K562 (cell line): ENCODE measurements around the gene FRG1. TPM values are rescaled to one million over a fixed set of nuclear protein-coding genes. Genes with fewer than 3 reads are reported as not detected.

Source experiments
- BCOR ChIP-seq: fragments of 450-650 bp; IDR thresholded peaks from 2 replicates; pipeline ENCODE4 v1.6.1; 2016
- BDP1 ChIP-seq: IDR thresholded peaks from 3 replicates; pipeline ENCODE4 v1.6.1; 2011; ENCODE audit not compliant: insufficient read length, insufficient read depth
- CHCHD3 ChIP-seq: fragments of 250-450 bp; sonication (Bioruptor Pico); IDR thresholded peaks from 2 replicates; pipeline ENCODE4 v2.1.2; 2022; ENCODE audit warnings: mild to moderate bottlenecking
- CHD2 ChIP-seq: IDR thresholded peaks from 2 replicates; pipeline ENCODE4 v1.6.1; 2011; ENCODE audit warnings: low read depth, low read length
- EZH2 ChIP-seq: IDR thresholded peaks from 2 replicates; pipeline ENCODE4 v1.6.1; 2012; ENCODE audit warnings: low read depth, mild to moderate bottlenecking, inconsistent platforms, low read length, borderline replicate concordance
- FOXJ2 ChIP-seq: fragments of 200-800 bp; sonication (Bioruptor generic); IDR thresholded peaks from 2 replicates; pipeline ENCODE4 v1.6.1; 2016; ENCODE audit warnings: missing genetic modification characterization, missing compliant biosample characterization
- HDAC8 ChIP-seq: fragments of 450-650 bp; IDR thresholded peaks from 2 replicates; pipeline ENCODE4 v1.6.1; 2016; ENCODE audit warnings: mild to moderate bottlenecking, missing genetic modification characterization, moderate library complexity, missing compliant biosample characterization
- IFI16 ChIP-seq: fragments of 250-450 bp; sonication (Bioruptor Pico); IDR thresholded peaks from 2 replicates; pipeline ENCODE4 v2.1.2; 2022; ENCODE audit warnings: mild to moderate bottlenecking, inconsistent platforms
- KLF1 ChIP-seq: fragments of 450-650 bp; IDR thresholded peaks from 2 replicates; pipeline ENCODE4 v1.6.1; 2016; ENCODE audit warnings: missing genetic modification characterization, missing compliant biosample characterization
- MAFF ChIP-seq: IDR thresholded peaks from 2 replicates; pipeline ENCODE4 v1.6.1; 2012; ENCODE audit warnings: low read length, improper control_type of control experiment
- MEF2D ChIP-seq: conservative IDR thresholded peaks from 2 replicates; pipeline ENCODE4 v1.6.1; 2016; ENCODE audit warnings: low read depth, missing genetic modification characterization, missing compliant biosample characterization
- NR2C1 ChIP-seq, 2 experiments: fragments of 450-650 bp; IDR thresholded peaks; 2 replicates each; pipeline ENCODE4 v1.6.1; 2017; ENCODE audit warnings: mild to moderate bottlenecking in 2 of 2, antibody characterized with exemption in 1 of 2, inconsistent platforms in 1 of 2, missing compliant biosample characterization in 1 of 2, missing genetic modification characterization in 1 of 2
- NR3C1 ChIP-seq: sonication (generic); formaldehyde crosslinking; IDR thresholded peaks from 2 replicates; pipeline ENCODE4 v1.8.1; 2022; ENCODE audit warnings: missing genetic modification reagents
- PHF8 ChIP-seq: fragments of 200-600 bp; sonication (generic); IDR thresholded peaks from 2 replicates; pipeline ENCODE4 v1.6.1; 2012; ENCODE audit warnings: mixed run types, mild to moderate bottlenecking, inconsistent platforms, low read length, moderate library complexity, borderline replicate concordance
- PHTF2 ChIP-seq: fragments of 250-450 bp; sonication (Bioruptor Pico); IDR thresholded peaks from 2 replicates; pipeline ENCODE4 v1.5.0; 2021; ENCODE audit warnings: mild to moderate bottlenecking
- PTTG1 ChIP-seq: fragments of 450-650 bp; IDR thresholded peaks from 2 replicates; pipeline ENCODE4 v1.6.1; 2016; ENCODE audit warnings: low read depth, mild to moderate bottlenecking, missing genetic modification characterization, missing compliant biosample characterization
- ZHX1 ChIP-seq: fragments of 150-350 bp; conservative IDR thresholded peaks from 2 replicates; pipeline ENCODE4 v1.6.1; 2014; ENCODE audit warnings: low read length
- polyA plus RNA-seq, 8 experiments: library from polyadenylated mRNA; depleted of rRNA in 4 of 8; stranded (reverse) in 5 of 8; unstranded in 3 of 8; fragments of >200 nt; fragmentation: Nextera tagmentation in 2 of 8; fragmentation: Illumina TruSeq in 1 of 8; extraction: Ambion mirVana in 2 of 8; extraction: Trizol in 1 of 8; gene quantifications; 2 replicates each; pipeline versions ENCODE4 v1.2.1 to v1.2.3, GENCODE V29; 2011 to 2014; ENCODE audit warnings: inconsistent platforms in 1 of 8, missing spikeins in 1 of 8
- total RNA-seq, 7 experiments: library from RNA; depleted of rRNA in 6 of 7; stranded (reverse); fragments of >200 nt in 6 of 7; fragmentation: Illumina TruSeq in 2 of 7; extraction: Trizol in 2 of 7; gene quantifications; 2 replicates each; pipeline versions ENCODE4 v1.2.1 to v1.2.3, GENCODE V29; 2011 to 2021; ENCODE audit warnings: low replicate concordance in 1 of 7
- TF ChIP-seq, protein P1 (sequence below): sonication (generic); formaldehyde crosslinking; IDR thresholded peaks from 2 replicates; pipeline ENCODE4 v1.8.0; 2022; ENCODE audit warnings: missing genetic modification reagents, mild to moderate bottlenecking, borderline replicate concordance
- TF ChIP-seq, protein P2 (sequence below): fragments of 450-650 bp; conservative IDR thresholded peaks from 2 replicates; pipeline ENCODE4 v1.6.1; 2016; ENCODE audit warnings: missing genetic modification characterization, low read depth, mild to moderate bottlenecking, control low read depth, missing compliant biosample characterization

FRG1 gene
- total and polyA plus RNA-seq, 9 of the 15 experiments (the other 6 are each of a cell fraction or from before 2014, with no cell fraction given): 36.4 to 203 (median 112) TPM

- 0 out of 2 replicates have a peak, but pooled peaks have one; percentile 30 for TF ChIP-seq ZHX1
- TF ChIP-seq PHTF2 (CRISPR knock-in tag): no peak
- peak; percentile 76; the same call in 1 of the 2 replicates for TF ChIP-seq PHF8
- TF ChIP-seq MAFF: no peak
- TF ChIP-seq EZH2: no peak
- no peak for TF ChIP-seq MEF2D
- TF ChIP-seq CHCHD3 (CRISPR knock-in tag): no peak
- TF ChIP-seq, protein P1, sequence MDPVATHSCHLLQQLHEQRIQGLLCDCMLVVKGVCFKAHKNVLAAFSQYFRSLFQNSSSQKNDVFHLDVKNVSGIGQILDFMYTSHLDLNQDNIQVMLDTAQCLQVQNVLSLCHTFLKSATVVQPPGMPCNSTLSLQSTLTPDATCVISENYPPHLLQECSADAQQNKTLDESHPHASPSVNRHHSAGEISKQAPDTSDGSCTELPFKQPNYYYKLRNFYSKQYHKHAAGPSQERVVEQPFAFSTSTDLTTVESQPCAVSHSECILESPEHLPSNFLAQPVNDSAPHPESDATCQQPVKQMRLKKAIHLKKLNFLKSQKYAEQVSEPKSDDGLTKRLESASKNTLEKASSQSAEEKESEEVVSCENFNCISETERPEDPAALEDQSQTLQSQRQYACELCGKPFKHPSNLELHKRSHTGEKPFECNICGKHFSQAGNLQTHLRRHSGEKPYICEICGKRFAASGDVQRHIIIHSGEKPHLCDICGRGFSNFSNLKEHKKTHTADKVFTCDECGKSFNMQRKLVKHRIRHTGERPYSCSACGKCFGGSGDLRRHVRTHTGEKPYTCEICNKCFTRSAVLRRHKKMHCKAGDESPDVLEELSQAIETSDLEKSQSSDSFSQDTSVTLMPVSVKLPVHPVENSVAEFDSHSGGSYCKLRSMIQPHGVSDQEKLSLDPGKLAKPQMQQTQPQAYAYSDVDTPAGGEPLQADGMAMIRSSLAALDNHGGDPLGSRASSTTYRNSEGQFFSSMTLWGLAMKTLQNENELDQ: no peak
- TF ChIP-seq IFI16 (CRISPR knock-in tag): no peak
- TF ChIP-seq CHD2: no peak; the same call in 1 of the 2 replicates
- peak; percentile 62 for TF ChIP-seq FOXJ2 (tag)
- TF ChIP-seq HDAC8 (tag): 0 out of 2 replicates have a peak, but pooled peaks have one; percentile 28
- 0 out of 2 replicates have a peak, but pooled peaks have one; percentile 29 for TF ChIP-seq BCOR
- peak; percentile 91 for TF ChIP-seq NR2C1 (IDR thresholded peaks at IDR 0.05)
- peak; percentile 96 for TF ChIP-seq NR2C1 (tag; IDR thresholded peaks at IDR 0.05)
- no peak for TF ChIP-seq BDP1
- TF ChIP-seq, protein P2, sequence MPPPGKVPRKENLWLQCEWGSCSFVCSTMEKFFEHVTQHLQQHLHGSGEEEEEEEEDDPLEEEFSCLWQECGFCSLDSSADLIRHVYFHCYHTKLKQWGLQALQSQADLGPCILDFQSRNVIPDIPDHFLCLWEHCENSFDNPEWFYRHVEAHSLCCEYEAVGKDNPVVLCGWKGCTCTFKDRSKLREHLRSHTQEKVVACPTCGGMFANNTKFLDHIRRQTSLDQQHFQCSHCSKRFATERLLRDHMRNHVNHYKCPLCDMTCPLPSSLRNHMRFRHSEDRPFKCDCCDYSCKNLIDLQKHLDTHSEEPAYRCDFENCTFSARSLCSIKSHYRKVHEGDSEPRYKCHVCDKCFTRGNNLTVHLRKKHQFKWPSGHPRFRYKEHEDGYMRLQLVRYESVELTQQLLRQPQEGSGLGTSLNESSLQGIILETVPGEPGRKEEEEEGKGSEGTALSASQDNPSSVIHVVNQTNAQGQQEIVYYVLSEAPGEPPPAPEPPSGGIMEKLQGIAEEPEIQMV (tag): peak; percentile 73
- no peak for TF ChIP-seq PTTG1 (tag)
- no peak for TF ChIP-seq KLF1 (tag)
- no peak for TF ChIP-seq NR3C1 (CRISPR knock-in tag)
- TF ChIP-seq, all 486 proteins: peak for 159
Observed at GRCh38 chr4:189940178-189941004, at the start of gene FRG1 (continued).
